H9 (cell line): ENCODE data around the gene TEC. TPM values are rescaled to one million over a fixed set of nuclear protein-coding genes. Genes with fewer than 3 reads are reported as not detected.

Source experiments
- DNase-seq: peaks from one replicate; pipeline ENCODE4 v3.0.0-alpha.2; 2017
- H2AFZ ChIP-seq: one replicate; pipeline ENCODE4 v1.6.1; 2013; ENCODE audit warnings: mild to moderate bottlenecking, low read length, control low read depth, moderate library complexity
- H2AK5ac ChIP-seq: 2 replicates; pipeline ENCODE4 v1.6.1; 2013; ENCODE audit warnings: low read length, control low read depth, mixed read lengths; ENCODE audit not compliant: insufficient read length
- H2BK120ac ChIP-seq: one replicate; pipeline ENCODE4 v1.6.1; 2013; ENCODE audit warnings: low read depth, mild to moderate bottlenecking, low read length, control low read depth, inconsistent platforms; ENCODE audit not compliant: poor library complexity, severe bottlenecking
- H2BK12ac ChIP-seq: 2 replicates; pipeline ENCODE4 v1.6.1; 2013; ENCODE audit warnings: low read length, control low read depth, mixed read lengths, low read depth; ENCODE audit not compliant: insufficient read length
- H2BK15ac ChIP-seq: 2 replicates; pipeline ENCODE4 v1.6.1; 2013; ENCODE audit warnings: low read depth, low read length, control low read depth
- H2BK20ac ChIP-seq: one replicate; pipeline ENCODE4 v1.6.1; 2013; ENCODE audit warnings: low read depth, mild to moderate bottlenecking, low read length, control low read depth, inconsistent platforms; ENCODE audit not compliant: poor library complexity, severe bottlenecking
- H2BK5ac ChIP-seq: 2 replicates; pipeline ENCODE4 v1.6.1; 2013; ENCODE audit warnings: low read length, control low read depth, mixed read lengths; ENCODE audit not compliant: insufficient read length
- H3K14ac ChIP-seq: 2 replicates; pipeline ENCODE4 v1.6.1; 2013; ENCODE audit warnings: low read length, control low read depth; ENCODE audit not compliant: insufficient read depth
- H3K18ac ChIP-seq: 2 replicates; pipeline ENCODE4 v1.6.1; 2013; ENCODE audit warnings: low read depth, mild to moderate bottlenecking, mixed read lengths, low read length, control low read depth; ENCODE audit not compliant: insufficient read length
- H3K23ac ChIP-seq: 2 replicates; pipeline ENCODE4 v1.6.1; 2013; ENCODE audit warnings: low read length, control low read depth, mixed read lengths, low read depth; ENCODE audit not compliant: insufficient read length
- H3K23me2 ChIP-seq: 2 replicates; pipeline ENCODE4 v1.6.1; 2013; ENCODE audit warnings: low read depth, mild to moderate bottlenecking, mixed read lengths, low read length, control low read depth; ENCODE audit not compliant: insufficient read length, poor library complexity, severe bottlenecking
- H3K27ac ChIP-seq: 2 replicates; pipeline ENCODE4 v1.5.1; 2013; ENCODE audit warnings: low read length, control low read depth, mixed read lengths, low read depth; ENCODE audit not compliant: insufficient read length
- H3K27me3 ChIP-seq: 2 replicates; pipeline ENCODE4 v1.6.1; 2013; ENCODE audit warnings: low read length, control low read depth, inconsistent platforms; ENCODE audit not compliant: insufficient read depth
- H3K4ac ChIP-seq: 2 replicates; pipeline ENCODE4 v1.6.1; 2013; ENCODE audit warnings: low read depth, mild to moderate bottlenecking, control low read depth, inconsistent platforms, low read length, moderate library complexity
- H3K4me1 ChIP-seq: 2 replicates; pipeline ENCODE4 v1.6.1; 2013; ENCODE audit warnings: low read length, control low read depth, inconsistent platforms; ENCODE audit not compliant: insufficient read depth
- H3K4me2 ChIP-seq: 2 replicates; pipeline ENCODE4 v1.6.1; 2013; ENCODE audit warnings: low read length, control low read depth, mixed read lengths; ENCODE audit not compliant: insufficient read length, insufficient read depth
- H3K56ac ChIP-seq: 2 replicates; pipeline ENCODE4 v1.6.1; 2013; ENCODE audit warnings: low read depth, mild to moderate bottlenecking, mixed read lengths, low read length, control low read depth; ENCODE audit not compliant: insufficient read length
- H3K79me1 ChIP-seq: 2 replicates; pipeline ENCODE4 v1.6.1; 2013; ENCODE audit warnings: low read depth, mild to moderate bottlenecking, moderate library complexity, low read length, control low read depth, inconsistent platforms; ENCODE audit not compliant: insufficient read depth, poor library complexity, severe bottlenecking
- H3K79me2 ChIP-seq: 2 replicates; pipeline ENCODE4 v1.6.1; 2013; ENCODE audit warnings: low read length, control low read depth, inconsistent platforms; ENCODE audit not compliant: insufficient read depth
- H3K9ac ChIP-seq: 2 replicates; pipeline ENCODE4 v1.6.1; 2013; ENCODE audit warnings: low read length, control low read depth, mixed read lengths; ENCODE audit not compliant: insufficient read length; ENCODE audit errors: extremely low read depth
- H3K9me3 ChIP-seq: one replicate; pipeline ENCODE4 v1.6.1; 2013; ENCODE audit warnings: low read depth, low read length, inconsistent platforms; ENCODE audit not compliant: control insufficient read depth
- H3T11ph ChIP-seq: one replicate; pipeline ENCODE4 v1.6.1; 2013; ENCODE audit warnings: mild to moderate bottlenecking, low read length, control low read depth, inconsistent platforms
- H4K20me1 ChIP-seq: one replicate; pipeline ENCODE4 v1.6.1; 2013; ENCODE audit not compliant: control insufficient read depth, insufficient read length, insufficient read depth
- H4K5ac ChIP-seq: 2 replicates; pipeline ENCODE4 v1.6.1; 2013; ENCODE audit warnings: low read depth, mild to moderate bottlenecking, mixed read lengths, low read length, control low read depth; ENCODE audit not compliant: insufficient read length
- H4K8ac ChIP-seq: replicated peaks from 2 replicates; pipeline ENCODE4 v1.6.1; 2013; ENCODE audit warnings: low read length, control low read depth, mixed read lengths, low read depth; ENCODE audit not compliant: insufficient read length
- H4K91ac ChIP-seq: 2 replicates; pipeline ENCODE4 v1.6.1; 2013; ENCODE audit warnings: low read depth, mild to moderate bottlenecking, moderate library complexity, mixed read lengths, low read length, control low read depth; ENCODE audit not compliant: insufficient read length
- H3K27ac Mint-ChIP-seq, 3 experiments: 2 replicates in 2 of 3; 3 replicates in 1 of 3; pipeline ENCODE4 v1.8.0; 2020 to 2021; ENCODE audit warnings: mixed read lengths in 3 of 3, mild to moderate bottlenecking in 1 of 3, moderate library complexity in 1 of 3
- H3K27me3 Mint-ChIP-seq: 2 replicates; pipeline ENCODE4 v1.8.0; 2021; ENCODE audit warnings: low read depth, mild to moderate bottlenecking, moderate library complexity, mixed read lengths
- H3K36me3 Mint-ChIP-seq, 3 experiments: 2 replicates in 2 of 3; 3 replicates in 1 of 3; pipeline ENCODE4 v1.8.0; 2020 to 2021; ENCODE audit warnings: low read depth in 3 of 3, mixed read lengths in 3 of 3; ENCODE audit not compliant: insufficient read depth in 1 of 3
- H3K4me1 Mint-ChIP-seq, 2 experiments: 2 replicates each; pipeline ENCODE4 v1.8.0; 2020; ENCODE audit warnings: mixed read lengths in 2 of 2
- H3K4me3 Mint-ChIP-seq, 2 experiments: 2 replicates in 1 of 2; 3 replicates in 1 of 2; pipeline ENCODE4 v1.8.0; 2020 to 2021; ENCODE audit warnings: mild to moderate bottlenecking in 2 of 2, mixed read lengths in 2 of 2, moderate library complexity in 1 of 2
- H3K9me3 Mint-ChIP-seq, 2 experiments: 2 replicates in 1 of 2; 3 replicates in 1 of 2; pipeline ENCODE4 v1.8.0; 2020; ENCODE audit warnings: mild to moderate bottlenecking in 2 of 2, mixed read lengths in 2 of 2, moderate library complexity in 1 of 2
- CTCF ChIP-seq: fragments of 200-600 bp; sonication (generic); conservative IDR thresholded peaks from 3 replicates; pipeline ENCODE4 v1.8.0; 2021; ENCODE audit warnings: antibody characterized with exemption, mild to moderate bottlenecking
- WGBS: extraction: QIAGEN DNeasy Blood & Tissue Kit; methylation state at CpG from one replicate; pipeline ENCODE4 v1.1.7; 2013; ENCODE audit warnings: missing lambda C conversion rate, low lambda C conversion rate, mixed read lengths; ENCODE audit not compliant: insufficient read length; ENCODE audit errors: extremely low coverage; 5-methylcytosine and 5-hydroxymethylcytosine counted together
- total RNA-seq: library from RNA; stranded (reverse); gene quantifications from 2 replicates; pipeline ENCODE4 v1.2.1, GENCODE V29; 2021

TEC gene
- total RNA-seq, 1 experiment from 2014 or later = 1.8 TPM

- Histone ChIP-seq H3K56ac (no peak overlapping the region), H3K27ac (no peak overlapping the region), H2BK120ac (no peak overlapping the region), H3K4me2 (no peak overlapping the region), H2AFZ (no peak overlapping the region), H2AK5ac (no peak overlapping the region), H4K5ac (no peak overlapping the region), H3K79me2 (no peaks in the 10 kb centered on the region), H3K14ac (no peak overlapping the region), H4K20me1 (no peaks in the 10 kb centered on the region), H2BK20ac (no peak overlapping the region), H3T11ph (no peak overlapping the region), H3K23ac (no peak overlapping the region), H3K9ac (no peak overlapping the region), H3K23me2 (no peaks in the 10 kb centered on the region), H4K91ac (no peak overlapping the region), H4K8ac (no peak overlapping the region), H3K18ac (no peak overlapping the region), H2BK15ac (no peak overlapping the region), H2BK5ac (no peak overlapping the region), H3K27me3 (no peaks in the 10 kb centered on the region), H3K4ac (no peak overlapping the region), H2BK12ac (no peak overlapping the region), H3K4me1 (no peaks in the 10 kb centered on the region), H3K9me3 (no peaks in the 10 kb centered on the region), H3K79me1 (no peaks in the 10 kb centered on the region)
- H3K4me1 Mint-ChIP-seq = no peaks in the 10 kb centered on the region
- TF ChIP-seq CTCF = no peak
- H3K27ac Mint-ChIP-seq = no peak overlapping the region
- no CpG with 5 or more reads among the region's 1 CpG for WGBS
- no peaks in the 10 kb centered on the region for H3K36me3 Mint-ChIP-seq
- no peaks in the 10 kb centered on the region for H3K9me3 Mint-ChIP-seq
- no peaks in the 10 kb centered on the region for H3K27me3 Mint-ChIP-seq
- no peak for DNase-seq
- no peak overlapping the region for H3K4me3 Mint-ChIP-seq
Measured at GRCh38 chr4:48100256-48100655, 169.4 kb downstream of the TEC start.
